ENCODE data around the gene ZP2.

- no peak for TF ChIP-seq EZH2 (IDR thresholded peaks at IDR 0.05; ENCODE audit: borderline replicate concordance, low read depth, low read length, severe bottlenecking)
- no peak for TF ChIP-seq CTCF (IDR thresholded peaks at IDR 0.05; ENCODE audit: borderline replicate concordance, extremely low read depth, low read length, poor library complexity, severe bottlenecking)
Measured at GRCh38 chr16:21205303-21205702, 6.1 kb downstream of the ZP2 start.

Measured in DND-41 (cell line).